ENCODE results near the gene FMN1. TPM values are rescaled to one million over a fixed set of nuclear protein-coding genes. Genes with fewer than 3 reads are reported as not detected.
A peak's percentile ranks its signal among the peaks of the same experiment; 100 is the strongest.

FMN1 gene
- polyA plus RNA-seq, 2 of the 4 experiments (the other 2 are of a cell fraction), result 0.53 to 2.2 TPM

DNA sequence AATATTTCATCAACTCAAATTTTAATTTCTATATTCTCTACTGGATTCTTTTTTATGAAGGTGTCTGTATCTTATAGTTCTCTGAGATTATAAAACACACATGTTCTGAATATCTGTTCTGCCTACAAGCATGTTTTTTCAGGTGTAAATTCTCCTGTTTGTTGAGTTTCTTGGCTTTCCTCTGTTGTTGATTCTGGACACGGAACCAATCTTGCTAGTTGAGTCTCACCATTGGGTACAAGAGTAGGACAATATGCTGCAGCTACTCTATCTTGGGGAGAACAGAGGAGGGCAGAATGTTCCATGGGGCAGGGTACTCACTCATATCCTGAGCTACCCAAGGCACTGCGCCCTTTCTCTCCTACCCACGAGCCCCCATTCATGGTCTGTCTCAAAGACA is 371.8 kb downstream of the FMN1 start:
- H3K9me3 ChIP-seq, result no peaks in the 10 kb centered on the region
- no peak for DNase-seq (ENCODE audit: low read depth in 1 of 2, low spot score in 1 of 2)
- peaks cover 68% of the 10 kb centered on the region for H3K4me1 ChIP-seq

DNA sequence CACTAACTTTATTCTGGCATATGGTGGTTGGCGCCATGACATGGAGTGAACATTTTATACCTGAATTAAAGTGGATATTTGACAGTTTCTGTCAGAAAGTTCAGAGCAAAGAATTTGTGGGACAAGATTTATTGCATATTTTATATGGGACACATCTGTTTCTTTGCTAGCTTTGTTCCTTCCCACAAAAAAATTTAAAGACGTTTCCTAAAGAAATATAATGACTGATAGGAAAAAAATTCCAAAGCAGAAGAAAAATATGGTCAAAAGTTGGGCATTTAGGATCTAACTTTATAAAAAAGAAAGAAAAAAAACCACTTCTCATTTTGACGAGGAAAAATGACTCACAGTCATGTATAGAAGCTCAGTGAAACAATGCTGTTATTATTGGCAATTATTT is 375.1 kb downstream of the FMN1 start:
- ATAC-seq (no peak), FAIRE-seq (no peak), DNase-seq (ENCODE audit: low read depth in 1 of 2, low spot score in 1 of 2) (no peak)
- TF ChIP-seq MAFK (IDR thresholded peaks at IDR 0.05; ENCODE audit: partially characterized antibody) (no peak), HOXB5 (CRISPR knock-in tag; IDR thresholded peaks at IDR 0.05) (no peak), NFE2L2 (conservative IDR thresholded peaks at IDR 0.05; ENCODE audit: low read length) (no peak), POLR2AphosphoS2 (conservative IDR thresholded peaks at IDR 0.05; ENCODE audit: low read length) (no peak), PHF8 (IDR thresholded peaks at IDR 0.05; ENCODE audit: borderline replicate concordance, low read depth) (no peak), ZSCAN20 (CRISPR knock-in tag; IDR thresholded peaks at IDR 0.05) (no peak), FOXS1 (CRISPR knock-in tag; IDR thresholded peaks at IDR 0.05) (no peak), RARB (CRISPR knock-in tag; IDR thresholded peaks at IDR 0.05) (no peak), NR3C1 (IDR thresholded peaks at IDR 0.05) (no peak), MAZ (IDR thresholded peaks at IDR 0.05; ENCODE audit: borderline replicate concordance, low read depth, low read length) (no peak), MYC (IDR thresholded peaks at IDR 0.05; ENCODE audit: borderline replicate concordance, low read length) (no peak)
- TF ChIP-seq, protein P1, sequence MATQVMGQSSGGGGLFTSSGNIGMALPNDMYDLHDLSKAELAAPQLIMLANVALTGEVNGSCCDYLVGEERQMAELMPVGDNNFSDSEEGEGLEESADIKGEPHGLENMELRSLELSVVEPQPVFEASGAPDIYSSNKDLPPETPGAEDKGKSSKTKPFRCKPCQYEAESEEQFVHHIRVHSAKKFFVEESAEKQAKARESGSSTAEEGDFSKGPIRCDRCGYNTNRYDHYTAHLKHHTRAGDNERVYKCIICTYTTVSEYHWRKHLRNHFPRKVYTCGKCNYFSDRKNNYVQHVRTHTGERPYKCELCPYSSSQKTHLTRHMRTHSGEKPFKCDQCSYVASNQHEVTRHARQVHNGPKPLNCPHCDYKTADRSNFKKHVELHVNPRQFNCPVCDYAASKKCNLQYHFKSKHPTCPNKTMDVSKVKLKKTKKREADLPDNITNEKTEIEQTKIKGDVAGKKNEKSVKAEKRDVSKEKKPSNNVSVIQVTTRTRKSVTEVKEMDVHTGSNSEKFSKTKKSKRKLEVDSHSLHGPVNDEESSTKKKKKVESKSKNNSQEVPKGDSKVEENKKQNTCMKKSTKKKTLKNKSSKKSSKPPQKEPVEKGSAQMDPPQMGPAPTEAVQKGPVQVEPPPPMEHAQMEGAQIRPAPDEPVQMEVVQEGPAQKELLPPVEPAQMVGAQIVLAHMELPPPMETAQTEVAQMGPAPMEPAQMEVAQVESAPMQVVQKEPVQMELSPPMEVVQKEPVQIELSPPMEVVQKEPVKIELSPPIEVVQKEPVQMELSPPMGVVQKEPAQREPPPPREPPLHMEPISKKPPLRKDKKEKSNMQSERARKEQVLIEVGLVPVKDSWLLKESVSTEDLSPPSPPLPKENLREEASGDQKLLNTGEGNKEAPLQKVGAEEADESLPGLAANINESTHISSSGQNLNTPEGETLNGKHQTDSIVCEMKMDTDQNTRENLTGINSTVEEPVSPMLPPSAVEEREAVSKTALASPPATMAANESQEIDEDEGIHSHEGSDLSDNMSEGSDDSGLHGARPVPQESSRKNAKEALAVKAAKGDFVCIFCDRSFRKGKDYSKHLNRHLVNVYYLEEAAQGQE (IDR thresholded peaks at IDR 0.05), result no peak
- TF ChIP-seq, protein P2, sequence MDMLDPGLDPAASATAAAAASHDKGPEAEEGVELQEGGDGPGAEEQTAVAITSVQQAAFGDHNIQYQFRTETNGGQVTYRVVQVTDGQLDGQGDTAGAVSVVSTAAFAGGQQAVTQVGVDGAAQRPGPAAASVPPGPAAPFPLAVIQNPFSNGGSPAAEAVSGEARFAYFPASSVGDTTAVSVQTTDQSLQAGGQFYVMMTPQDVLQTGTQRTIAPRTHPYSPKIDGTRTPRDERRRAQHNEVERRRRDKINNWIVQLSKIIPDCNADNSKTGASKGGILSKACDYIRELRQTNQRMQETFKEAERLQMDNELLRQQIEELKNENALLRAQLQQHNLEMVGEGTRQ (IDR thresholded peaks at IDR 0.05), result no peak
- TF ChIP-seq, protein P3, sequence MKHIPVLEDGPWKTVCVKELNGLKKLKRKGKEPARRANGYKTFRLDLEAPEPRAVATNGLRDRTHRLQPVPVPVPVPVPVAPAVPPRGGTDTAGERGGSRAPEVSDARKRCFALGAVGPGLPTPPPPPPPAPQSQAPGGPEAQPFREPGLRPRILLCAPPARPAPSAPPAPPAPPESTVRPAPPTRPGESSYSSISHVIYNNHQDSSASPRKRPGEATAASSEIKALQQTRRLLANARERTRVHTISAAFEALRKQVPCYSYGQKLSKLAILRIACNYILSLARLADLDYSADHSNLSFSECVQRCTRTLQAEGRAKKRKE (CRISPR knock-in tag; IDR thresholded peaks at IDR 0.05; ENCODE audit: low read depth), result no peak
- no peaks in the 10 kb centered on the region for H3K9me3 ChIP-seq
- H3K27ac ChIP-seq, result peak overlapping the region in 1 of 2 experiments; percentile 32; a peak in 2 of 6 replicates
- POLR2A ChIA-PET, result no interaction called here
- H3K4me2 ChIP-seq, result peak overlapping the region; percentile 40
- 67% methylated on average over 3 of the region's 3 CpGs for WGBS (ENCODE audit: missing lambda C conversion rate)
- no peak overlapping the region for H3K4me3 ChIP-seq
- CTCF ChIA-PET, result interaction anchor here (0.8 to 1.8 kb wide), 6 partner anchors 24 to 175 kb away, joined by 3 to 4 read pairs (median 4); no protein-coding TSS in a partner anchor
- peaks cover 44% of the 10 kb centered on the region for H3K4me1 ChIP-seq

More for the DNA sequence above, 371.8 kb downstream of the FMN1 start:
- ChIA-PET CTCF (interaction anchor here (0.5 to 9.4 kb wide), 2 partner anchors 114 to 162 kb away, joined by 3 to 141 read pairs; no protein-coding TSS in a partner anchor), POLR2A (no interaction called here)
- TF ChIP-seq, protein P2 (IDR thresholded peaks at IDR 0.05), result no peak
- TF ChIP-seq, protein P4, sequence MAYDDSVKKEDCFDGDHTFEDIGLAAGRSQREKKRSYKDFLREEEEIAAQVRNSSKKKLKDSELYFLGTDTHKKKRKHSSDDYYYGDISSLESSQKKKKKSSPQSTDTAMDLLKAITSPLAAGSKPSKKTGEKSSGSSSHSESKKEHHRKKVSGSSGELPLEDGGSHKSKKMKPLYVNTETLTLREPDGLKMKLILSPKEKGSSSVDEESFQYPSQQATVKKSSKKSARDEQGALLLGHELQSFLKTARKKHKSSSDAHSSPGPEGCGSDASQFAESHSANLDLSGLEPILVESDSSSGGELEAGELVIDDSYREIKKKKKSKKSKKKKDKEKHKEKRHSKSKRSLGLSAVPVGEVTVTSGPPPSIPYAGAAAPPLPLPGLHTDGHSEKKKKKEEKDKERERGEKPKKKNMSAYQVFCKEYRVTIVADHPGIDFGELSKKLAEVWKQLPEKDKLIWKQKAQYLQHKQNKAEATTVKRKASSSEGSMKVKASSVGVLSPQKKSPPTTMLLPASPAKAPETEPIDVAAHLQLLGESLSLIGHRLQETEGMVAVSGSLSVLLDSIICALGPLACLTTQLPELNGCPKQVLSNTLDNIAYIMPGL (CRISPR knock-in tag; IDR thresholded peaks at IDR 0.05; ENCODE audit: borderline replicate concordance), result no peak
- TF ChIP-seq TP53 (CRISPR knock-in tag; IDR thresholded peaks at IDR 0.05) (no peak), FOSL2 (IDR thresholded peaks at IDR 0.05) (no peak), FOSL2 (CRISPR knock-in tag; IDR thresholded peaks at IDR 0.05) (no peak), KDM1A (IDR thresholded peaks at IDR 0.05; ENCODE audit: low read depth) (no peak), HDAC2 (IDR thresholded peaks at IDR 0.05) (no peak)
- TF ChIP-seq, protein P5, sequence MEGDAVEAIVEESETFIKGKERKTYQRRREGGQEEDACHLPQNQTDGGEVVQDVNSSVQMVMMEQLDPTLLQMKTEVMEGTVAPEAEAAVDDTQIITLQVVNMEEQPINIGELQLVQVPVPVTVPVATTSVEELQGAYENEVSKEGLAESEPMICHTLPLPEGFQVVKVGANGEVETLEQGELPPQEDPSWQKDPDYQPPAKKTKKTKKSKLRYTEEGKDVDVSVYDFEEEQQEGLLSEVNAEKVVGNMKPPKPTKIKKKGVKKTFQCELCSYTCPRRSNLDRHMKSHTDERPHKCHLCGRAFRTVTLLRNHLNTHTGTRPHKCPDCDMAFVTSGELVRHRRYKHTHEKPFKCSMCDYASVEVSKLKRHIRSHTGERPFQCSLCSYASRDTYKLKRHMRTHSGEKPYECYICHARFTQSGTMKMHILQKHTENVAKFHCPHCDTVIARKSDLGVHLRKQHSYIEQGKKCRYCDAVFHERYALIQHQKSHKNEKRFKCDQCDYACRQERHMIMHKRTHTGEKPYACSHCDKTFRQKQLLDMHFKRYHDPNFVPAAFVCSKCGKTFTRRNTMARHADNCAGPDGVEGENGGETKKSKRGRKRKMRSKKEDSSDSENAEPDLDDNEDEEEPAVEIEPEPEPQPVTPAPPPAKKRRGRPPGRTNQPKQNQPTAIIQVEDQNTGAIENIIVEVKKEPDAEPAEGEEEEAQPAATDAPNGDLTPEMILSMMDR (IDR thresholded peaks at IDR 0.05), result no peak
- FAIRE-seq (peak; percentile 23), ATAC-seq (no peak)
- 92% methylated on average over 3 of the region's 3 CpGs for WGBS (ENCODE audit: missing lambda C conversion rate)
- Histone ChIP-seq H3K27ac (peak overlapping the region; percentile 35 to 86; a peak in 4 of 6 replicates), H3K4me3 (no peak overlapping the region), H3K4me2 (no peak overlapping the region)

All from A549 (cell line).